HG02623 (cell line): ENCODE data around the gene TCEANC.
"Not testable (repeated sequence)": the region's sequence is repeated elsewhere in the genome, so short reads cannot be mapped to it uniquely, and the experiment has no call there.

Experiments used
- ATAC-seq: cut with Tn5 transposase; IDR thresholded peaks from one replicate; pipeline ENCODE4 v1.9.1; 2021; ENCODE audit warnings: moderate library complexity; ENCODE audit not compliant: unreplicated experiment

TCEANC gene

GRCh38 chrX:13654116-13654515, 1.2 kb downstream of the TCEANC start:
- no peak for ATAC-seq

- ATAC-seq = no peak
These were observed 2.7 kb downstream of the TCEANC start for GRCh38 chrX:13655674-13656073.

- no peak for ATAC-seq
These were observed 5.7 kb downstream of the TCEANC start for GRCh38 chrX:13658602-13659001.

- ATAC-seq = no peak
These were observed 6.1 kb downstream of the TCEANC start for GRCh38 chrX:13659063-13659462.

- ATAC-seq = no peak
These were observed 8.9 kb downstream of the TCEANC start for GRCh38 chrX:13661735-13662288.

- ATAC-seq = no peak
These were observed 9.4 kb downstream of the TCEANC start for GRCh38 chrX:13662355-13662791.

GRCh38 chrX:13664020-13664419, 11.1 kb downstream of the TCEANC start:
- ATAC-seq = no peak

- ATAC-seq = no peak
These were observed 13.9 kb downstream of the TCEANC start for GRCh38 chrX:13666836-13667235.

- ATAC-seq = no peak
These were observed 15.0 kb downstream of the TCEANC start for GRCh38 chrX:13667919-13668318.

- peak; percentile 67 for ATAC-seq
These were observed 16.4 kb downstream of the TCEANC start for GRCh38 chrX:13669246-13669737.

- ATAC-seq = not testable (repeated sequence)
These were observed 16.8 kb downstream of the TCEANC start for GRCh38 chrX:13669755-13670154.

GRCh38 chrX:13670197-13670596, 17.3 kb downstream of the TCEANC start:
- ATAC-seq = no peak

- ATAC-seq = no peak
These were observed 20.1 kb downstream of the TCEANC start for GRCh38 chrX:13673016-13673415.

- no peak for ATAC-seq
These were observed 23.9 kb downstream of the TCEANC start for GRCh38 chrX:13676885-13677284.

GRCh38 chrX:13679700-13680099, 26.8 kb downstream of the TCEANC start:
- not testable (repeated sequence) for ATAC-seq

GRCh38 chrX:13681595-13681994, 28.7 kb downstream of the TCEANC start:
- ATAC-seq = no peak

GRCh38 chrX:13684361-13684760, 31.4 kb downstream of the TCEANC start:
- ATAC-seq = no peak

- ATAC-seq = no peak
These were observed 32.3 kb downstream of the TCEANC start for GRCh38 chrX:13685126-13685763.

- no peak for ATAC-seq
These were observed 34.3 kb downstream of the TCEANC start for GRCh38 chrX:13687203-13687602.

GRCh38 chrX:13688384-13688957, 35.5 kb downstream of the TCEANC start:
- no peak for ATAC-seq

GRCh38 chrX:13688958-13689740, 36.2 kb downstream of the TCEANC start, which contains the start of gene RAB9A:
TSS of gene RAB9A (plus strand) at chrX:13689128. CDS start at chrX:13708747, 19,619 bp downstream.
- peak; percentile 71 for ATAC-seq
